ENCODE results near the gene TMEFF1. TPM values are rescaled to one million over a fixed set of nuclear protein-coding genes. Genes with fewer than 3 reads are reported as not detected.

The TMEFF1 gene
- total RNA-seq, 4 donors from 2014 or later = 0.50 to 1.7 (median 0.73) TPM

- Histone ChIP-seq H3K36me3 (peaks cover 5 to 37% (median 17%) of the 10 kb centered on the region in 4 donors), H3K27ac (replicated peaks in 1 of 4) (no peak overlapping the region)
- intact Hi-C loops (cut with DNase I) = no loop called here
Observed at GRCh38 chr9:100447041-100447440, 25.9 kb upstream of the TMEFF1 start.

GRCh38 chr9:100448266-100448665, 24.7 kb upstream of the TMEFF1 start:
- Histone ChIP-seq H3K9me3 (no peaks in the 10 kb centered on the region), H3K4me3 (no peak overlapping the region), H3K27ac (replicated peaks in 1 of 4) (no peak overlapping the region), H3K36me3 (peaks cover 11 to 43% (median 20%) of the 10 kb centered on the region in 4 donors), H3K27me3 (no peaks in the 10 kb centered on the region), H3K4me1 (peaks cover 0 to 8% (median 3%) of the 10 kb centered on the region in 4 donors)
- TF ChIP-seq POLR2AphosphoS5 (IDR thresholded peaks at IDR 0.05) = no peak
- TF ChIP-seq POLR2A (IDR thresholded peaks at IDR 0.05; ENCODE audit: low read depth) = no peak
- no peak for TF ChIP-seq CTCF (IDR thresholded peaks at IDR 0.05)
- intact Hi-C loops (cut with DNase I) = no loop called here
- 97% methylated on average over 2 of the region's 2 CpGs for WGBS
- no peak for DNase-seq (ENCODE audit: extremely low spot score)

More at GRCh38 chr9:100447041-100447440, 25.9 kb upstream of the TMEFF1 start:
- Histone ChIP-seq H3K4me1 (peaks cover 0 to 12% (median 5%) of the 10 kb centered on the region in 4 donors), H3K9me3 (no peaks in the 10 kb centered on the region), H3K4me3 (no peak overlapping the region), H3K27me3 (no peaks in the 10 kb centered on the region)
- no peak for TF ChIP-seq CTCF (IDR thresholded peaks at IDR 0.05)
- no peak for TF ChIP-seq POLR2A (IDR thresholded peaks at IDR 0.05; ENCODE audit: low read depth)
- no peak for TF ChIP-seq POLR2AphosphoS5 (IDR thresholded peaks at IDR 0.05)
- no peak for TF ChIP-seq EP300 (IDR thresholded peaks at IDR 0.05)
- no peak for DNase-seq (ENCODE audit: extremely low spot score)

GRCh38 chr9:100449420-100449819, 23.5 kb upstream of the TMEFF1 start:
- DNase-seq (ENCODE audit: extremely low spot score) = no peak
- no peaks in the 10 kb centered on the region for H3K9me3 ChIP-seq
- H3K4me1 ChIP-seq = no peaks in the 10 kb centered on the region
- TF ChIP-seq EP300 (IDR thresholded peaks at IDR 0.05) = no peak
- TF ChIP-seq POLR2A (IDR thresholded peaks at IDR 0.05; ENCODE audit: low read depth) = no peak
- no peak for TF ChIP-seq CTCF (IDR thresholded peaks at IDR 0.05)
- TF ChIP-seq POLR2AphosphoS5 (IDR thresholded peaks at IDR 0.05) = no peak
- H3K27ac ChIP-seq (replicated peaks in 1 of 4) = no peak overlapping the region
- H3K27me3 ChIP-seq = no peaks in the 10 kb centered on the region
- 94% methylated on average over 2 of the region's 2 CpGs for WGBS
- peaks cover 11 to 45% (median 27%) of the 10 kb centered on the region in 4 donors for H3K36me3 ChIP-seq
- intact Hi-C loops (cut with DNase I) = no loop called here
- no peak overlapping the region for H3K4me3 ChIP-seq

- peaks cover 11 to 42% (median 27%) of the 10 kb centered on the region in 4 donors for H3K36me3 ChIP-seq
- 97% methylated on average over 2 of the region's 2 CpGs for WGBS
- intact Hi-C loops (cut with DNase I) = no loop called here
Observed at GRCh38 chr9:100452894-100453293, 20.1 kb upstream of the TMEFF1 start.

More at GRCh38 chr9:100452894-100453293, 20.1 kb upstream of the TMEFF1 start:
- Histone ChIP-seq H3K4me3 (no peak overlapping the region), H3K27me3 (no peaks in the 10 kb centered on the region), H3K9me3 (no peaks in the 10 kb centered on the region), H3K27ac (replicated peaks in 1 of 4) (no peak overlapping the region), H3K4me1 (peaks cover 0 to 5% (median 0%) of the 10 kb centered on the region in 4 donors)
- no peak for DNase-seq (ENCODE audit: extremely low spot score)
- TF ChIP-seq EP300 (IDR thresholded peaks at IDR 0.05) (no peak), CTCF (IDR thresholded peaks at IDR 0.05) (no peak), POLR2A (IDR thresholded peaks at IDR 0.05; ENCODE audit: low read depth) (no peak), POLR2AphosphoS5 (IDR thresholded peaks at IDR 0.05) (no peak)
